Osteoblast (primary cell): ENCODE results near the gene PIK3CB. TPM values are rescaled to one million over a fixed set of nuclear protein-coding genes. Genes with fewer than 3 reads are reported as not detected.

Experiments
- DNase-seq: peaks from one replicate; pipeline ENCODE4 v3.0.0; 2011; ENCODE audit warnings: low spot score, mixed read lengths; ENCODE audit not compliant: insufficient read length; ENCODE audit errors: missing footprints
- H2AFZ ChIP-seq: 2 replicates; pipeline ENCODE4 v1.6.0; 2011; ENCODE audit warnings: mild to moderate bottlenecking, low read length
- H3K27ac ChIP-seq: 2 replicates; pipeline ENCODE4 v1.5.1; 2011; ENCODE audit warnings: mild to moderate bottlenecking, low read depth, low read length, moderate library complexity
- H3K27me3 ChIP-seq: 2 replicates; pipeline ENCODE4 v1.6.0; 2012; ENCODE audit warnings: mild to moderate bottlenecking, control low read depth, inconsistent platforms, low read length, moderate library complexity; ENCODE audit not compliant: insufficient read depth
- H3K36me3 ChIP-seq: 2 replicates; pipeline ENCODE4 v1.5.1; 2011; ENCODE audit warnings: mild to moderate bottlenecking, low read length, control low read depth, moderate library complexity; ENCODE audit not compliant: insufficient read depth
- H3K4me1 ChIP-seq: 2 replicates; pipeline ENCODE4 v1.5.1; 2011; ENCODE audit warnings: mild to moderate bottlenecking, low read length, control low read depth, moderate library complexity; ENCODE audit not compliant: insufficient read depth
- H3K4me2 ChIP-seq: 2 replicates; pipeline ENCODE4 v1.6.0; 2011; ENCODE audit warnings: mild to moderate bottlenecking, low read length; ENCODE audit not compliant: insufficient read depth
- H3K4me3 ChIP-seq: fragments of 200-600 bp; sonication (generic); 3 replicates; pipeline ENCODE4 v1.5.1; 2012; ENCODE audit warnings: mild to moderate bottlenecking, low read length, inconsistent platforms; ENCODE audit not compliant: insufficient read depth
- H3K79me2 ChIP-seq: 2 replicates; pipeline ENCODE4 v1.6.0; 2012; ENCODE audit warnings: mild to moderate bottlenecking, low read length, control low read depth, inconsistent platforms; ENCODE audit not compliant: insufficient read depth
- H3K9me3 ChIP-seq: 2 replicates; pipeline ENCODE4 v1.5.1; 2011; ENCODE audit warnings: low read depth, low read length, control low read depth
- H4K20me1 ChIP-seq: 2 replicates; pipeline ENCODE4 v1.6.0; 2012; ENCODE audit warnings: mild to moderate bottlenecking, low read length, control low read depth; ENCODE audit not compliant: insufficient read depth
- total RNA-seq: library from RNA; depleted of rRNA; stranded (reverse); fragments of >200 nt; gene quantifications from 2 replicates; pipeline ENCODE4 v1.2.3, GENCODE V29; 2012
- TF ChIP-seq, protein P1 (sequence below): IDR thresholded peaks from 2 replicates; pipeline ENCODE4 v1.5.1; 2011; ENCODE audit warnings: mild to moderate bottlenecking, low read depth, low read length, moderate library complexity; ENCODE audit errors: extremely low read depth

The PIK3CB gene
- total RNA-seq, 1 donor: 14.5 TPM

GRCh38 chr3:138638641-138639040, 196.1 kb downstream of the PIK3CB start:
- no peak overlapping the region for H2AFZ ChIP-seq
- TF ChIP-seq, protein P1, sequence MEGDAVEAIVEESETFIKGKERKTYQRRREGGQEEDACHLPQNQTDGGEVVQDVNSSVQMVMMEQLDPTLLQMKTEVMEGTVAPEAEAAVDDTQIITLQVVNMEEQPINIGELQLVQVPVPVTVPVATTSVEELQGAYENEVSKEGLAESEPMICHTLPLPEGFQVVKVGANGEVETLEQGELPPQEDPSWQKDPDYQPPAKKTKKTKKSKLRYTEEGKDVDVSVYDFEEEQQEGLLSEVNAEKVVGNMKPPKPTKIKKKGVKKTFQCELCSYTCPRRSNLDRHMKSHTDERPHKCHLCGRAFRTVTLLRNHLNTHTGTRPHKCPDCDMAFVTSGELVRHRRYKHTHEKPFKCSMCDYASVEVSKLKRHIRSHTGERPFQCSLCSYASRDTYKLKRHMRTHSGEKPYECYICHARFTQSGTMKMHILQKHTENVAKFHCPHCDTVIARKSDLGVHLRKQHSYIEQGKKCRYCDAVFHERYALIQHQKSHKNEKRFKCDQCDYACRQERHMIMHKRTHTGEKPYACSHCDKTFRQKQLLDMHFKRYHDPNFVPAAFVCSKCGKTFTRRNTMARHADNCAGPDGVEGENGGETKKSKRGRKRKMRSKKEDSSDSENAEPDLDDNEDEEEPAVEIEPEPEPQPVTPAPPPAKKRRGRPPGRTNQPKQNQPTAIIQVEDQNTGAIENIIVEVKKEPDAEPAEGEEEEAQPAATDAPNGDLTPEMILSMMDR: no peak
- H3K9me3 ChIP-seq: no peaks in the 10 kb centered on the region

DNA sequence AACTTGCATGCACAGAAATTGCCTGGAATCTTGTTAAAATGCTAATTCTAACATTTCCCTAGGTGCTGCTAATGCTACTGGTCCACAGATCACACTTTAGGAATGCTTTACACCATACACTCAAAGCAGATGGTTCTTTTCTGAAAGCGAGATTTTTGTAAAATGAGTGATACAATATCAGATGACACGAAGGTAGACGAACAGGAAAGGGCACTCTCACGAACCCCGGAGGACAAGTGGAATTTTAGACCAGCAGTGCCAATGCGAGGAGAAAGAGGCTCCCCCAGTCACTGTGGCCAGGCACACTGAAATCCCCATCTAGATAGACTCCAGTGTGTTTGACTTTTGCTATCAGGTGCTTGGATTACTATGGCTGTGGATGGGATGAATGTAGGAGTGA, 205.2 kb downstream of the PIK3CB start:
- no peak overlapping the region for H3K27ac ChIP-seq
- H3K4me1 ChIP-seq: peaks cover 13% of the 10 kb centered on the region
- no peak for DNase-seq
- no peaks in the 10 kb centered on the region for H3K79me2 ChIP-seq
- no peaks in the 10 kb centered on the region for H3K9me3 ChIP-seq
- no peak overlapping the region for H3K4me3 ChIP-seq
- H3K36me3 ChIP-seq: peaks cover 15% of the 10 kb centered on the region
- TF ChIP-seq, protein P1: no peak
- no peaks in the 10 kb centered on the region for H3K27me3 ChIP-seq
- no peaks in the 10 kb centered on the region for H4K20me1 ChIP-seq
- H3K4me2 ChIP-seq: no peak overlapping the region
- H2AFZ ChIP-seq: no peak overlapping the region

More at GRCh38 chr3:138638641-138639040, 196.1 kb downstream of the PIK3CB start:
- H3K27ac ChIP-seq: no peak overlapping the region
- no peaks in the 10 kb centered on the region for H3K4me1 ChIP-seq
- H3K4me3 ChIP-seq: no peak overlapping the region
- no peaks in the 10 kb centered on the region for H3K27me3 ChIP-seq
- no peak overlapping the region for H3K4me2 ChIP-seq
- no peak for DNase-seq
- no peaks in the 10 kb centered on the region for H4K20me1 ChIP-seq
- H3K79me2 ChIP-seq: no peaks in the 10 kb centered on the region
- H3K36me3 ChIP-seq: peaks cover 5% of the 10 kb centered on the region

DNA sequence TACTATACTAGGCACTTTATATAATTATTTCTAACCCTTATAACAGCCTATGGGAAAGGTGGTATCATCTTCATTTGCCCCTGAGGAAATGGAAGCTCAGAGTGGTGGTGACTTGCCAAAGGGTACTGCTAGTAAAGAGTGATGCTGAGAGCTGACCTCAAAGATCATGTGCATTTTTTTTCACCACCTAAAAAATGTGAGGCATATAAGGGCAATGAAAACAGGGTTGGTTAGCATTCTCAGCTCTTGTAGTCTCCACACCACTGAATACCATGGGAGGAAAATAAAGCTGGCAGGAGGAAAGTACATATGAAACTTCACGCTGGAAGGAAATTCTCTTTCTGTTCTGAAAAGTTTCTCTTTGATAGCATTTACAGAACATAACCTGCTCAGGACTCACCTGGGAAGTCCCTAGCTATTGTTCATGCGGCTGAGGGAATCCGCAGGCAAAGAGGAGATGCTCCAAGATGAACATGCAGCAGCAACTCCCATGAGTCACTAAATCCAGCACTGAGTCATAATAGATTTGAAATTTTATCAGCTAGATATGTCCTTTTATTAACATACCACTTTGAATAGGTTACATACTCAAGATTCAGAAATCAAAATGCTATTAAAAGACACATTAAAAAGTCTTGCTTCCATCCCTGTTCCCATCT, 208.9 kb downstream of the PIK3CB start:
- Histone ChIP-seq H3K4me2 (no peak overlapping the region), H3K79me2 (no peaks in the 10 kb centered on the region), H2AFZ (no peak overlapping the region), H3K4me1 (peaks cover 13% of the 10 kb centered on the region), H3K4me3 (no peak overlapping the region), H3K27ac (no peak overlapping the region), H3K27me3 (no peaks in the 10 kb centered on the region), H3K36me3 (peaks cover 11% of the 10 kb centered on the region), H4K20me1 (no peaks in the 10 kb centered on the region), H3K9me3 (no peaks in the 10 kb centered on the region)
- TF ChIP-seq, protein P1: no peak
- peak; percentile 78 for DNase-seq

DNA sequence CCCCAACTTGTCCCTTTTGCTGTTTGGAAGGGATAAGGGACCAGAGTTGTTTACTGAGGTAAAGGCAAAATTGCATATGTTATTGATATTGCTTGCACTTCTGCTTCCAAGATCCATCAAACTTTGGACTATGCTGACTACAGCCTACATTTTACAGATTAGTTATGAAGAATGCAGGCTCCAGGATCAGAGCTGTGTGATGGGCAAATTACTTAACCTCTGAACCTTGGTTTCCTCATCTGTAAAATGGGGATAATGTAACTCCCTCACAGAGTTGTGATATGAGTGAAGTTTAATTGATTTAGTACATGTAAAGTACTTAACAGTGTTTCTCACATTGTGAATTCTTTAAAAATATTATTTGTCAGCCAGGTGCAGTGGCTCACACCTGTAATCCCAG, 210.2 kb downstream of the PIK3CB start:
- H3K4me3 ChIP-seq: no peak overlapping the region
- TF ChIP-seq, protein P1: no peak
- peaks cover 4% of the 10 kb centered on the region for H3K79me2 ChIP-seq

More for the DNA sequence above, 210.2 kb downstream of the PIK3CB start:
- no peaks in the 10 kb centered on the region for H4K20me1 ChIP-seq
- no peaks in the 10 kb centered on the region for H3K9me3 ChIP-seq
- H3K36me3 ChIP-seq: peaks cover 5% of the 10 kb centered on the region
- no peak for DNase-seq
- peaks cover 13% of the 10 kb centered on the region for H3K4me1 ChIP-seq
- no peak overlapping the region for H2AFZ ChIP-seq
- no peak overlapping the region for H3K27ac ChIP-seq
- H3K4me2 ChIP-seq: no peak overlapping the region
- no peaks in the 10 kb centered on the region for H3K27me3 ChIP-seq
